Measurements from ENCODE around the gene STX18. TPM values are rescaled to one million over a fixed set of nuclear protein-coding genes. Genes with fewer than 3 reads are reported as not detected.

STX18 gene
- total RNA-seq, 1 donor from 2014 or later: 36.7 TPM

DNA sequence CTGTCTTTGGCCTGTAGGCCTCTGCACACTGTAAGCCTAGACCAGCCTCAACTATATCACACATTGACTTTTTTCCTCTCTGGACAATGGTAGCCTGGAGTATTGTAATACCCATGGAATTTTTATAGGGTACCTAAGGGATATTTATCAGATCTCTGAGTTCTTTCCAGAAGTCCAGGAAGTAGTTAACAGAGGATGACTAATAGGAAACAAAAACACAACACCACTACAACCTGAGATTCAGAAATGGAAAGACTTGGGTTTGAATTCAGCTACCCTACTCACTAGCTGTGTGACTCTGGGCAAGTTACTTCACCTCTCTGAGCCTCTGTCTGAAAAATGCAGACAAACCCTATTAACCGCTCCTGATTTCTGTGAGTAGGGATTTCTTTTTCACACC lies 7.7 kb upstream of the STX18 start:
- H3K36me3 Mint-ChIP-seq: peaks cover 40% of the 10 kb centered on the region
- no peak overlapping the region for H3K27ac Mint-ChIP-seq
- DNase-seq (ENCODE audit: extremely low spot score, unreplicated experiment): no peak
- TF ChIP-seq, protein P1, sequence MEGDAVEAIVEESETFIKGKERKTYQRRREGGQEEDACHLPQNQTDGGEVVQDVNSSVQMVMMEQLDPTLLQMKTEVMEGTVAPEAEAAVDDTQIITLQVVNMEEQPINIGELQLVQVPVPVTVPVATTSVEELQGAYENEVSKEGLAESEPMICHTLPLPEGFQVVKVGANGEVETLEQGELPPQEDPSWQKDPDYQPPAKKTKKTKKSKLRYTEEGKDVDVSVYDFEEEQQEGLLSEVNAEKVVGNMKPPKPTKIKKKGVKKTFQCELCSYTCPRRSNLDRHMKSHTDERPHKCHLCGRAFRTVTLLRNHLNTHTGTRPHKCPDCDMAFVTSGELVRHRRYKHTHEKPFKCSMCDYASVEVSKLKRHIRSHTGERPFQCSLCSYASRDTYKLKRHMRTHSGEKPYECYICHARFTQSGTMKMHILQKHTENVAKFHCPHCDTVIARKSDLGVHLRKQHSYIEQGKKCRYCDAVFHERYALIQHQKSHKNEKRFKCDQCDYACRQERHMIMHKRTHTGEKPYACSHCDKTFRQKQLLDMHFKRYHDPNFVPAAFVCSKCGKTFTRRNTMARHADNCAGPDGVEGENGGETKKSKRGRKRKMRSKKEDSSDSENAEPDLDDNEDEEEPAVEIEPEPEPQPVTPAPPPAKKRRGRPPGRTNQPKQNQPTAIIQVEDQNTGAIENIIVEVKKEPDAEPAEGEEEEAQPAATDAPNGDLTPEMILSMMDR (conservative IDR thresholded peaks at IDR 0.05): no peak
- H3K4me3 Mint-ChIP-seq: no peak overlapping the region
- H3K4me1 Mint-ChIP-seq (ENCODE audit: unreplicated experiment): no peaks in the 10 kb centered on the region
- no peaks in the 10 kb centered on the region for H3K27me3 Mint-ChIP-seq
- H3K9me3 Mint-ChIP-seq: no peaks in the 10 kb centered on the region

DNA sequence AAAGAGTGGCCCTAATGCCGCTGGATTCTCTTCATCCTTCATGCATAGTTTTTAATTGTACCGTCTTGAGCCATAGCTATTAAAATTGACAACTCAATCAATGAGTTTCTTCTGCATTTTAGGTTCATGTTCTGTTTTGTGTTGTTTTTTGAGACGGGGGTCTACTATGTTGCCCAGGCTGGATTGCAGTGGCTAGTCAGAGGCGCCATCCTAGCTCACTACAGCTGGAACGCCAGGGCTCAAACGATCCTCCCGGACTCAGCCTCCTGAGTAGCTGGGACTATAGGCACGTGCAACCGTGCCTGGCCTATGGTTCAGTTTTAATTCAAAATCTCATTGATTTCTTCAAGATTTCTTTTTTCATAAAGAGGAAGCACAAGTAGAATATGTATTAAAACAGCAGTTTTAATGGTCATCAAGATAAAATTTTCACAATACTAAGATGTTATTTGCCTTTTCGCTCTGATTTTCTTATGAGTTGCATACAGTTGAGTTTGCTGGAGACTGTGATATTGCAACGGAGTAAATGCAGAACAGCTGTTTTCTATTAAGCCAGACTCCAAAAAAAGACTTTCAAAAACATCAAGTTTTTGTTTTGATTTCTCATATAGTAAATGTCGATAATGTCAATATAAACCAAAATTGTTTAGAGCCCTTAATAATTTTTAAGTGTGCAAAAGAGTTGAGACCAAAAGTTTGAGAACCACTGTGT lies 1.1 kb upstream of the STX18 start:
- Mint-ChIP-seq H3K9me3 (no peaks in the 10 kb centered on the region), H3K27me3 (no peaks in the 10 kb centered on the region), H3K4me1 (ENCODE audit: unreplicated experiment) (peaks cover 27% of the 10 kb centered on the region), H3K4me3 (peak overlapping the region; percentile 99), H3K36me3 (peaks cover 11% of the 10 kb centered on the region), H3K27ac (peak overlapping the region; percentile 98)
- no peak for DNase-seq (ENCODE audit: extremely low spot score, unreplicated experiment)
- TF ChIP-seq, protein P1 (conservative IDR thresholded peaks at IDR 0.05): no peak

DNA sequence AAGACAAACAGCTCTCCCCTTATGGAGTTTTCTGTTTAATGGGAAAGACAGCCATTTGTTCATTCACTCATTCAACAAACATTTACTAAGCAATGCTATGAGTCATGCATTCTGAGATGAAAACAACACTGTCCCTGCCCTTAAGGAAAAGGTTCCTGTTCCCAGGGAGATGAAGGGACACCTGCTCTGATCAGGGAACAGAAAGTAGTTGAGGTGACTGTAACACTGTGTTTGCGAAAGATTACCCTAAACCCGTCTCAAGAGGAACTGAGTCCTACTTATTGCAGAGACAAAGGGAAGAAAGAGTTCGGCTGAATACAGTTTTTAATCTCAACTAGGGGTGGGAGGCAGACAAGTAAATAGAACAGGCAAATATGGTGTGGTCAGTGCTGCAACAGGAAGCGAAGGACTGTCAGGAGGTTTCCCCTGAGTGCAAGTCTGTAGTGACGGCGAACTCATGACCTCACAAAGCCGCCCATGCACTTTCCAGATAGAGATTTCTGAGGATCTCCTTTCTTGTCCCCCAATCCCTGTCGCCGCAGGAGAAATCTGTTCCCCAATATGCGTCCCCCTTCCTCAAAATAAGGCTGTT lies 712 bp downstream of the STX18 start:
- TF ChIP-seq, protein P1 (conservative IDR thresholded peaks at IDR 0.05): no peak
- peak overlapping the region; percentile 98 for H3K27ac Mint-ChIP-seq
- H3K4me1 Mint-ChIP-seq (ENCODE audit: unreplicated experiment): peaks cover 27% of the 10 kb centered on the region
- no peak for DNase-seq (ENCODE audit: extremely low spot score, unreplicated experiment)
- H3K9me3 Mint-ChIP-seq: no peaks in the 10 kb centered on the region
- peak overlapping the region; percentile 99 for H3K4me3 Mint-ChIP-seq
- H3K27me3 Mint-ChIP-seq: no peaks in the 10 kb centered on the region
- peaks cover 7% of the 10 kb centered on the region for H3K36me3 Mint-ChIP-seq

DNA sequence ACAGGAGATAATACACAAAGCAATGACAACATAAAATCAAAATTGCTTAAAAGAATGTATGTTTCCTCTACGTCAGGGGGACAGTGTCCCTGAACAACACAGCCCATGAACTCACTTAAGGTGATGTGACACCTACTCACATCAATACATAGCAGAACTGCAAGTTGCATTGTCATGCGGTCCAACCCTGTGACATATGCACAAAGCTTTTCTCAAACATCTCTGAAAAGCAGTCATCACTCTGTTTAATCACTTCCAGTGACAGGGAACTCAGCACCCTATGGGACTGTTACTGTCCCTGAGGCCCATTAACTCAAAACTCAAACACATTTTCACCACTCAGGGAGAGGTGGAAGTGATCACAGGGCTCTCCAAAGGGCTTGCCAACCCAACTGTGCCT lies 2.4 kb downstream of the STX18 start:
- no peak for DNase-seq (ENCODE audit: extremely low spot score, unreplicated experiment)
- TF ChIP-seq, protein P1 (conservative IDR thresholded peaks at IDR 0.05): no peak
- Mint-ChIP-seq H3K27ac (peak overlapping the region; percentile 24), H3K4me1 (ENCODE audit: unreplicated experiment) (peaks cover 27% of the 10 kb centered on the region), H3K36me3 (peaks cover 4% of the 10 kb centered on the region), H3K27me3 (no peaks in the 10 kb centered on the region), H3K4me3 (peak overlapping the region; percentile 99), H3K9me3 (no peaks in the 10 kb centered on the region)

DNA sequence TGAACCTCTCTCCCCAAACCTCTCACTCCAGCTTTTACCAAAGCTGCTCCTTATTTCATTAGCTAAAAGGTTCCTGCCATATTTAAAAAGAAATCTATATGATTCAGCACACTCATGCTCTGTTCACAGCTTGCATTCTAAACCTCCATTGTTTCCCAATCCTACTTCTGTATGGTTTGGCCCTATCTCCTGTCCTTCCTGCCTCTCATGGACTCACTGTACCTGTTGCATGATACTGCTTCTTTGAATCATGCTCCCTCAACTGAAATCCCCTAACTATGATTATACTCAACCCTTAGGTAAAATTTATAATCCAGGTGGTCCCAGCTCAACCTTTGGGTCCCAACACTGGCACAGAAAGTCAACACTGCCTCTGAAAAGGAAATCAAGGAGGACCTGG lies 6.3 kb downstream of the STX18 start:
- no peak overlapping the region for H3K4me3 Mint-ChIP-seq

More for the DNA sequence above, 6.3 kb downstream of the STX18 start:
- H3K4me1 Mint-ChIP-seq (ENCODE audit: unreplicated experiment): peaks cover 19% of the 10 kb centered on the region
- no peaks in the 10 kb centered on the region for H3K9me3 Mint-ChIP-seq
- peaks cover 4% of the 10 kb centered on the region for H3K36me3 Mint-ChIP-seq
- TF ChIP-seq, protein P1 (conservative IDR thresholded peaks at IDR 0.05): no peak
- no peaks in the 10 kb centered on the region for H3K27me3 Mint-ChIP-seq
- no peak overlapping the region for H3K27ac Mint-ChIP-seq
- DNase-seq (ENCODE audit: extremely low spot score, unreplicated experiment): no peak
